Kidney epithelial cell (primary cell): ENCODE results near the gene RAPGEF3. TPM values are rescaled to one million over a fixed set of nuclear protein-coding genes. Genes with fewer than 3 reads are reported as not detected.

Source experiments
- DNase-seq: peaks from one replicate; pipeline ENCODE4 v3.0.0-alpha.2; 2010; ENCODE audit warnings: low read depth
- H3K27me3 ChIP-seq: 2 replicates; pipeline ENCODE4 v1.6.0; 2011; ENCODE audit warnings: low read length; ENCODE audit not compliant: control insufficient read depth, insufficient read depth
- H3K36me3 ChIP-seq: 2 replicates; pipeline ENCODE4 v1.5.1; 2011; ENCODE audit warnings: low read length; ENCODE audit not compliant: control insufficient read depth, insufficient read depth
- H3K4me3 ChIP-seq: 2 replicates; pipeline ENCODE4 v1.5.1; 2011; ENCODE audit warnings: low read depth, mild to moderate bottlenecking, control low read depth, low read length
- CTCF ChIP-seq: IDR thresholded peaks from 2 replicates; pipeline ENCODE4 v1.5.1; 2011; ENCODE audit warnings: mild to moderate bottlenecking, moderate library complexity, low read length, control low read depth, inconsistent platforms; ENCODE audit not compliant: insufficient read depth, poor library complexity, severe bottlenecking
- total RNA-seq: library from RNA; depleted of rRNA; stranded (reverse); fragments of >200 nt; gene quantifications from 2 replicates; pipeline ENCODE4 v1.2.3, GENCODE V29; 2015

RAPGEF3 gene
- total RNA-seq, 1 donor from 2014 or later, result 14.3 TPM

GRCh38 chr12:47743311-47743860 is 15.3 kb downstream of the RAPGEF3 start:
- H3K4me3 ChIP-seq, result no peak overlapping the region
- no peak for DNase-seq
- H3K27me3 ChIP-seq, result peaks cover 8% of the 10 kb centered on the region
- no peaks in the 10 kb centered on the region for H3K36me3 ChIP-seq
- TF ChIP-seq CTCF, result no peak

- TF ChIP-seq CTCF, result peak; percentile 90
- Histone ChIP-seq H3K36me3 (no peaks in the 10 kb centered on the region), H3K27me3 (peaks cover 8% of the 10 kb centered on the region), H3K4me3 (no peak overlapping the region)
- no peak for DNase-seq
These were observed 16.3 kb downstream of the RAPGEF3 start for GRCh38 chr12:47742253-47742825.

GRCh38 chr12:47741340-47741703 is 17.4 kb downstream of the RAPGEF3 start:
- DNase-seq, result peak; percentile 39
- Histone ChIP-seq H3K4me3 (no peak overlapping the region), H3K36me3 (no peaks in the 10 kb centered on the region), H3K27me3 (peaks cover 8% of the 10 kb centered on the region)
- TF ChIP-seq CTCF, result no peak

- TF ChIP-seq CTCF, result no peak
- H3K36me3 ChIP-seq, result no peaks in the 10 kb centered on the region
- H3K4me3 ChIP-seq, result no peak overlapping the region
- no peak for DNase-seq
- peaks cover 8% of the 10 kb centered on the region for H3K27me3 ChIP-seq
These were observed 17.9 kb downstream of the RAPGEF3 start for GRCh38 chr12:47740606-47741339.

- DNase-seq, result no peak
- H3K4me3 ChIP-seq, result no peak overlapping the region
- no peaks in the 10 kb centered on the region for H3K36me3 ChIP-seq
- TF ChIP-seq CTCF, result no peak
- peaks cover 5% of the 10 kb centered on the region for H3K27me3 ChIP-seq
These were observed 18.7 kb downstream of the RAPGEF3 start for GRCh38 chr12:47739979-47740378.
